Activated CD4-positive, alpha-beta T cell treated with anti-CD3 and anti-CD28 coated beads for 48 hours (primary cell): Measurements from ENCODE around the gene TLX2.
"Not testable (repeated sequence)": the region's sequence is repeated elsewhere in the genome, so short reads cannot be mapped to it uniquely, and the experiment has no call there.

ENCODE experiments used
- DNase-seq: peaks from one replicate; pipeline ENCODE4 v3.0.0-alpha.2; 2020

Gene TLX2

DNA sequence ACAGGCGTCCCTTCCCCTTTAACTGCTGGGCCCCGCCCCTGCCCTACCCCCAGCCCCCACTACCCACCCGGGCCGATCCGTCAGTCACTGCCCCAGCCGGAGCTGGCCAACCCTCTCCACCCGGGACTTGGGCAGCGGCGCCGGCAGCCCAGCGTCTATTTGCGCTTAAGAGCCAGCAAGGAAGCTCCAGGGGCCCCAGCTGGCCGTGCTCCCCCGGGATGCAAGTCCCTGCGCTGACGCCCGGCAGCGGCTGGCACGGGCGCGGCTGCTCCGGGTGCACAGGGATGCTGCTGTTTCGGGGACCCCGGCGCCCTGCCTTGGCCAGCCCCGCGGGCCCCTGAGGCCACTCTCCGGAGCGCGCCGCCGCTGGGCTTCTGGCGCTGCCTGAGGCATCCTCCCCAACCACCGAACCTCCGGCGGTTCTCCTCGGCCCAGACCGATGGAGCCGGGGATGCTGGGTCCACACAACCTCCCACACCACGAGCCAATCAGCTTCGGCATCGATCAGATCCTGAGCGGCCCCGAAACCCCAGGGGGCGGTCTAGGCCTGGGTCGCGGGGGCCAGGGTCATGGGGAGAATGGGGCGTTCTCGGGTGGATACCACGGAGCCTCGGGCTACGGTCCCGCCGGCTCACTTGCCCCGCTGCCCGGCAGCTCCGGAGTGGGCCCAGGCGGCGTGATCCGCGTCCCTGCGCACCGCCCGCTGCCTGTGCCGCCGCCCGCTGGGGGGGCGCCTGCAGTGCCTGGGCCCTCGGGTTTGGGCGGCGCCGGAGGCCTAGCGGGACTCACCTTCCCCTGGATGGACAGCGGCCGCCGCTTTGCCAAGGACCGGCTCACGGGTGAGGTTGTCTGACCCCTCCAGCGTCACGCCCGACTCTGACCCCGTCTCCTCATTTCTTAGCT lies at the start of gene TLX2:
Gene TLX2 (plus strand): TSS at position 83 of the 903 bp plus-strand sequence. CDS start 357 bp downstream, at position 440.
- no peak for DNase-seq

DNA sequence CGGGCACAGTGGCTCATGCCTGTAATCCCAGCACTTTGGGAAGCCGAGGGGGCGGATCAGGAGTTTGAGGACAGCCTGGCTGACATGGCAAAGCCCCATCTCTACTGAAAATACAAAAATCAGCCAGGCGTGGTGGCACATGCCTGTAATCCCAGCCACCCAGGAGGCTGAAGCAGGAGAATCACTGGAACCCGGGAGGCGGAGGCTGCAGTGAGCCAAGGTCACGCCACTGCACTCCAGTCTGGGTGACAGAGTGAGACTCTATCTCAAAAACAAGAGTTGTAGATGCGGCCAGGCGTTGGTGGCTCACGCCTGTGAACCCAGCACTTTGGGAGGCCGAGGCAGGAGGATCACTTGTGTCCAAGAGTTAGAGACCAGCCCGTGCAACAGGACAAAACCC lies 43.5 kb upstream of the TLX2 start:
- not testable (repeated sequence) for DNase-seq

DNA sequence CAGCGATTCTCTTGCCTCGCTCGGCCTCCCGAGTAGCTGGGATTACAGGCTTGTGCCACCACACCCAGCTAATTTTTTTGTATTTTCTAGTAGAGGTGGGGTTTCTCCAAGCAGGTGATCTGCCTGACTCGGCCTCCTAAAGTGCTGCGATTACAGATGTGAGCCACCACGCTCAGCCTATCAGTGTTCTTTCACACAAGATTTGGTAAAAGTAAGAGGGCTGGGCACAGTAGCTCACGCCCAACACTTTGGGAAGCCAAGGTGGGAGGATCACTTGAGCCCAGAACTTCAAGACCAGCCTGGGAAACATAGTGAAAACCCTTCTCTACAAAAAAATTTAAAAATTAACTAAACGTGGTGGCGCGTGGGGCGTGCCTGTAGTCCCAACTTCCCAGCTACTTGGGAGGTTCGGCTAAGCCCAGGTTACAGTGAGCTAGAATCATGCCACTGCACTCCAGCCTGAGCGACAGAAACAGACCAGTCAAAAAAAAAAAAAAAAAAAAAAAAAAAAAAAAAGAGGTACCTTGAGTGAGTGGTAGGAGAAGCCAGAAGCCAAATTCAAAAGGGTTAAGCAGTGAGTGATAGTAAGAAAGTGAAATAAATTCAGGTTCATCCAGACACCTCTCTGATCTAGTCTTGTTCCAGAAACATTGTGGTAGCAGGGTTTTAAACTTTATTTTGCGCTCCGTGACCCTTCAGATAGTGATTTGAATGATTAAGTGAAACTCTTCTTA lies 42.8 kb upstream of the TLX2 start:
- DNase-seq, result no peak

DNA sequence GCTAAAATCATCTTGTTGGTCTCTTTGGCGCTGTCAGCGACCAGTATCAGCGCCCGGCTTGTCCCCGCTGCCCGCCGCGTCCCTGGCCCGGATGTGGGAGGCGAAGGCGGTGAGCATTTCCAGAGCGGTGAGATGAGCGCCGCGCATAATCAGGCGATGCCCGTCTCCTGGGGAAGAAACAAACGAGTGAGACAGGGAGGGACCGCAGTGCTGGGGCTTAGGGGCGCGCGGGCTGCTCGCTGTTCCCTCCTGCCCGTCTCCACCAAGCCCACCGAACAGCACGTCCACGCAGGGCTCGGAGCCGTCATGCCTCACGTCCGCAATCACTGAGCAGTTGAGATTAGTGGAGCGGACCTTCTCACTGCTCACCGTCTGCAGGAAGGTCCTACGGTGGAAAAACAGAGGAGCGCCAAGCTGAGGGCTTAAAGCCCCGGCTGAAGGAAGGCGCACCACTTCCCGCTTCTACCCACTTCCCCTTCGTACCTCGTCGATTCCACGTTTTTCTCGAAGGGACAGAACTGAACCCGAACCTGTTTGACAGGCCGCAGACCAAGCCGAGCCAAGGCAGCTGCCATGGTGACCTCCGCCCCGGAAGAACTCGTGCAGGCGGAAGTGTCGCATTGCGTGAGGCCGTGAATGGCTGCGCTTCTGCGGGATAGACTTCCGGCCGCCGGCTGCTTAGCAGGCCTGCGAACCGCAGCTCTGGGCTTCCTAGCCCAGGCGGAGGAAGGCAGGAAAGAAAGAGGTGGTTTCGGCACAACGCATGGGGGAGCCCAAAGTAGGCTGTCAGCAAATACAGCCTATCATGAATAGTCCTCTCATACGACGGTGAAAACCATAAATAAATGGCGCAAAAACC lies 41.9 kb upstream of the TLX2 start, which contains the start of gene MRPL53:
Gene MRPL53 (minus strand): TSS at position 595 of the 859 bp plus-strand sequence. CDS start 20 bp downstream, at position 575.
- DNase-seq, result peak; percentile 97

DNA sequence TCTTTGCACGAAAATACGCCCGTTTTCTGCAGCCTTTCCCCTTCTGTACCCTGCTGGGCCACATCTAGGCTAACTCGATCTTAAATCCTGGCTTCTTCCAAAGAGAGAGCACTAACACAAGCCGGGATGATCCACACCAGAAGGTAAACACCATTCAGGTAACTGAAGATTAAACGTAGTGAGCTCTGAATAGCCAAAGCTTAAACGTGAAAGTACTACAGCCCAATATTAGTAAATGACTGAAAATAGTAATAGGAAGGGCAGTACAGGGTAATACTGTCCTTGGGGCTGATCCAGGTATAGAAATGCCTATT lies 41.3 kb upstream of the TLX2 start:
- no peak for DNase-seq

DNA sequence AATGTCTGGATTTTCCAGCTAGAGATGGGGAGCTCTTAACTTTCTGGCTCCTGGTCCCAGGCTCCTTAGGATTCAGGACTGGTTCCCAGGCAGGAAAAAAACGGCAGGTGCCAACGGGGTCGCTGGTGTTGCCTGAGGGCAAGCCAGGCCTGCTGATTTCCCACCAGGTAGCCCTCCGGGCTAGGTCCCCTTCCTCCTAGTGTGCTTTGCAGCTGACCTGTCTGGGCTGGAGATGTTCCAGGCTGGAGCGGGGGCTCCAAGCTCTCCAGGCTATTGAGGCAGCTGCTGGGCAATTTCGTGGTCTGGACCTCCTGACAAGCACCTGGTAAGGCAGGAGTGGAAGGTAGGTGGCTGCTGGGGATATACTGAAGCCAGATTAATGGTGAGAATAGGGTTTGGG lies 39.8 kb upstream of the TLX2 start:
- no peak for DNase-seq

DNA sequence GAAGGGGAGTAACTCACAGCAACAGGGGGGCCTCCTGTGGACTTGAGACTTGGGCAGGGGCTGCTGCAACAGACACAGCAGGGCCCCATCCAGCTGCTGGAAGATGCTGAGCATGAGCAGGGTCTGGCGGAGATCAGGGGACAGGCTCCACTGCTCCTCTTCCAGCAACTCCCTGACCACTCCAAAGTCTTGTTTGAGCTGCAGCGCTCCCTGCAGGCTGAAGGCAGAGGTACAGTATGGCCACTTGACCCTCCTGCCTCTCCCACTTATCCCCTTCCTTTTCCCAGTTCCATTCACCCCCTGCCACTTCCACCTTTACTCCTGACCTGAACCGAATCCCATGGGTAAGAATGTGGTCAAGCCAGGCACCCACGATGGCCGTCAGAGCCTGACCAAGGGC lies 39.4 kb upstream of the TLX2 start:
- DNase-seq, result no peak

DNA sequence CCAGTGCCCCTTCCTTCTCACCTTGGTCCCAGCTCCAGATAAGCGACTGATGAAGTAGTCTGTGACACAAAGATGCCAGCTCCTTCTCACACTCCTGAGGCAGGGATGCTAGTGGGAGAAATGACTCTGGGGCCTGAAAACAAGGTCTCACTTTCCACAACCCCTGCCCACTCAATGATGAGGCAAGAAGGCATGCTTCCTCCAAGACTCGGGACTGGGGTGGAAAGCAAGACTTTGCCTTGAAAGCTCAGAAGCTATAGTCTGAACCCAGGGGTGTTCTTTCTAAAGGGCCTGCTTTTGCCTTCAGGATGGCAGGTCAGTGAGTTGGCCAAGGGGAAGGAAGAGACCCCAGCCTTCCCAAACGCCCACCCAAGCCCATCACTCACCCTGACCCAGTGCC lies 32.8 kb upstream of the TLX2 start:
- no peak for DNase-seq

DNA sequence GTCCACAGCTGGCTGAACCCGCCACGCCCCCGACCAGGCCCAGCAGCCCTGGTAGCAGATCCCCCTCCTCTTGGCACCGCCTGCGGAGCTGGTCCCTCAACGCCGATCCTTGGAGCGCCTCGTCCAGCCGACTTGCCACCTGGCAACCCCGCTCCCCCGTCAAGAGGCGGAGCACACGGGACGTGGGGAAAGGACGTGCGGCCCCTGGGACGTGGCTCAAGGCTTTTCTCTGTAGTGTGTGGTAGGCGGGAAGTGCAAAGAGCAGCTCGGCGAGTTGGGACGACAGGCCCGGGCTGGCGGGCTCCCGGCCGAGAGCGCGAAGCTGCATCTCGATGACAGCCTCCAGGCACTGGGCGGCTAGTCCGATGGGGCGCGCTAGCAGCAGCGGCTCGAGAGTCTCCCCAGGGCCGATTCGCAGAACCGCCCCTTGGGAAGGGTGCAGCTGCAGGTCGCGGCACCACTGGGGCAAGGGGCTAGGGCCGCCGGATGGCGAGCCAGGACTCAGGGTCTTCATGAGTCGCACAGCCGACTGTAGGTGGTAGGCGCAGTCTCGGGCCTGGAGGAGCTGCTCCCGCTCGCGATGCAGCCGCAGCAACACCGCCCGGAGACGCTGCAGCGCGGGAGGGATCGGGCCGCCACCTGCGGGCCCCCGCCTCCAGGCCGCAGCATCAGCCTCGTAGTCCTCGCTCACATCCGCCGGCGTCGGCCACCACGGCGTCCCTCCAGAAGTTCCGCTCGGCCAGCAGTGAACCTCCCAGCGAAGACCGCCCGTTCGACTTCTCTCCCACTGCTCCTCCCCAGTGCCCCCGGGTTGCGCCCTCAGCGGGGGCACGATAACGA lies 32.1 kb upstream of the TLX2 start:
- peak; percentile 70 for DNase-seq

DNA sequence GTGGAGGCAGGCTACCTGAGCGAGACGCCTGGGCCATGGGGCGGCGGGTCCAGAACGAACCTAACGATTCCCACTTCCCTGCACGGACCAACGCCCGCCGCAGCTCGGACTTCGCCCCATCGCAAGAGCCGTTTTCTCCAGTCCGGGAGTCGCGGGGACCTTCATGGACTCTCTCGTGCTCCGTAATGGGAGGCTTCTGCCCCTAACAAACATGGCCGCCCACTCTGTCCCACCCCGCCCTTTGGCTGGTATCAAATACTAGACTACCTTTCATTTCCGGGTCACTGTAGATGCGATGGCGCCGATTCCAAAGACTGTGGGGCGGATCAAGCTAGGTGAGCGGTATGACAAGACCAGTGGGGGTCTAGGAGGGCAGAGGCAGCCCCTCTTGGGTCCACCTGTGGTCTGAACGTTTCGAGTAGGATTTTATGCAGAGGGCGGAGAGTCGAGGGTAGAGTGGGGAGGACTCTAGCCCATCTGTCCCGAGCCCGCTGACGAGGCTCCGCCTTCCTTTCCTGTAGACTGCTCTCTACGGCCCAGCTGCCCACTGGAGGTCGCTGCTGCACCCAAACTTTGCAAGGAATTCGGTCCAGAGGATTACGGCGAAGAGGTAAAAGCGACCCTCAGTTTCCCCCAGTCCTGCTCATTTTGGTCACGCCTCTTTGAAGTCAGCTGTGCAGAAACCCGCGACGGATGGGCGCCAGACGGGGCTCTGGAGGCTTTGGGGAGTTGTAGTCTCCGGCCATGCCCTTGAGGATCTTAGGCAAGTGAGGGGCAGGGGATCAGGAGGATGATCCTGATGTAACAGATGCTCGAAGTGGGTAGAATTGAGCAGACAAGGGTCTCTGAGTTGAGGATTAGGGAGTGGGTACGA lies 31.2 kb upstream of the TLX2 start, which contains the start of the genes CCDC142 and TTC31:
Gene CCDC142 (minus strand): TSS at position 198 of the 874 bp plus-strand sequence. CDS start 161 bp downstream, at position 37.
Gene TTC31 (plus strand): TSS at position 281 of the 874 bp plus-strand sequence. CDS start 15 bp downstream, at position 296.
- DNase-seq, result peak; percentile 95

DNA sequence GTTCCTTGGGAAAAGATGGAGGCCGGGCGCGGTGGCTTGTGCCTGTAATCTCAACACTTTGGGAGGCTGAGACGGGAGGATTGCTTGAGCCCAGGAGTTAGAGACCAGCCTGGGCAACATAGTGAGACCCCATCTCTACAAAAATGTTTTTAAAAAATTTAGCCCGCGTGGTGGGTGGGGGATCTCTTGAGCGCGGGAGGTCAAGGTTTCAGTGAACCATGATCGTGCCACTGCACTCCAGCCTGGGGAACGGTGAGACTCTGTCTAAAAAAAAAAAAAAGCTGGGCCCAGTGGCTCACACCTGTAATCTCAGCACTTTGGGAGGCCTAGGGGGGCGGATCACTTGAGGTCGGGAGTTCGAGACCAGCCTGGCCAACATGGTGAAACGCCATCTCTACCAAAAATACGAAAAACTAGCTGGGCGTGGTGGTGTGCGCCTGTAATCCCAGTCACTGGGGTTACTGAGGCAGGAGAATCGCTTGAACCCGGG lies 30.5 kb upstream of the TLX2 start:
- DNase-seq, result not testable (repeated sequence)

DNA sequence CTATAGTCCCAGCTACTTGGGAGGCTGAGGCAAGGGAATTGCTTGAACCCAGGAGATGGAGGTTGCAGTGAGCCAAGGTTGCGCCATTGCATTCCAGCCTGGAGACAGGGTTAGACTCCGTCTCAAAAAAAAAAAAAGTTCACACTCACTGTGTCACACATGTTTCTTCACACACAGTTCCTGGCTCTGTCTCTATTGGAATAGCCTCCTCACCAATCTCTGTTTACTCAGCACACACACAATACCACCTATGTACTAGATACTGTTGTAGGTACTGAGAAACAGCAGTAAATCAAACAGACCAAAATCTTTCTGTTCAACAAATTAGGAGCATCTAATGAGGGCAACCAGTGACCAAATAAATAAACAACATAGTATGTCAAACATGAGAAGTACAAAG lies 28.1 kb upstream of the TLX2 start:
- DNase-seq, result no peak

DNA sequence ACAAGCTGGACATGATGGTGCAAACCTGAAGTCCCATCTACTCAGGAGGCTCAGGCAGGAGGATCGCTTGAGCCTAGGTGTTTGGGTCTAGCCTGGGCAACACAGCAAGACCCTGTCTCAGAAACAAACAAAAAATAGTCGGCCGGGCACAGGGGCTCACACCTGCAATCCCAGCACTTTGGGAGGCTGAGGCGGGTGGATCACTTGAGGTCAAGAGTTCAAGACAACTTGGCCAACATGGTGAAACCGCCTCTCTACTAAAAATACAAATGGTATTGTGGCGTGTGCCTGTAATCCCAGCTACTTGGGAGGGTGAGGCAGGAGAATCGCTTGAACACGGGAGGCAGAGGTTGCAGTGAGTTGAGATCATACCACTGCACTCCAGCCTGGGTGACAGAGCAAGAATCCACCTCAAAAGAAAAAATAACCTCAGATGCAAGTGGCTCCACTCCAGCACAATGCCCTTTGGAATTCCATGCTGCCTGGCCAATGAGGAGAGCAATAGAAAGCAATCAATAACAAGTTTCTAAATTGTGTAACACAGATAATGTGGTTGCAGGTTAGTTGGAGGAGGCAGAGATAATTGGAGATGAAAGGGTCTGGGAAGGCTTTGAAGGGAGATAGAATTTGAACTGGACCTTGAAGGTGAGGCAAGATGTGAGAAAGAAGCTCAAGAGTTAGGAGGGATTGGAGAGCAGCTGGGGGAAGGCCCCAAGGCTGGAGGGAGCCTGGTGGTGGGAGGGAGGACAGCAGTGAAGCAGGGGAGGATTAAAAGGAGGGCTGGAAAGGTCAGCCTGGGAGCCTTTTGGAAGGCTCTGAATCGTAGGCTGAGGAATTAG lies 25.4 kb upstream of the TLX2 start:
- no peak for DNase-seq

DNA sequence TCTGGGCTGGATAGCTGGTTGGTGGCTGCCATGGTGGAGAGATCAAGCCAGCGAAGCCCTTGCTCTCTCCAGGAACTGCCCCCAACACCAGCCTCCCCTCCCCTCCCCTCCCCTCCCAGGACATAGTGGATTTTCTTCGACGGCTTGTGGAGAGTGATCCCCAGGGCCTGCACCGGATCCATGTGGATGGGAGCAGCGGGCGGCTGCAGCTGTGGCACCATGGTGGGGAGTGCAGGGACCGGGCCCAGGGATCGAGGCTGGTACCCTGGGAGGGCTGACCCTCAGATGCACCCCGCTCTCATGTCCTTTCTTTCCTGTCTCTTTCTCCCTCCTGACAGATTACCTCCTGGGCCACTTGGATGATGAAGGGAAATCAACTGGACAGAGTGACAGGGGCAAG lies 24.3 kb upstream of the TLX2 start:
- DNase-seq, result no peak

DNA sequence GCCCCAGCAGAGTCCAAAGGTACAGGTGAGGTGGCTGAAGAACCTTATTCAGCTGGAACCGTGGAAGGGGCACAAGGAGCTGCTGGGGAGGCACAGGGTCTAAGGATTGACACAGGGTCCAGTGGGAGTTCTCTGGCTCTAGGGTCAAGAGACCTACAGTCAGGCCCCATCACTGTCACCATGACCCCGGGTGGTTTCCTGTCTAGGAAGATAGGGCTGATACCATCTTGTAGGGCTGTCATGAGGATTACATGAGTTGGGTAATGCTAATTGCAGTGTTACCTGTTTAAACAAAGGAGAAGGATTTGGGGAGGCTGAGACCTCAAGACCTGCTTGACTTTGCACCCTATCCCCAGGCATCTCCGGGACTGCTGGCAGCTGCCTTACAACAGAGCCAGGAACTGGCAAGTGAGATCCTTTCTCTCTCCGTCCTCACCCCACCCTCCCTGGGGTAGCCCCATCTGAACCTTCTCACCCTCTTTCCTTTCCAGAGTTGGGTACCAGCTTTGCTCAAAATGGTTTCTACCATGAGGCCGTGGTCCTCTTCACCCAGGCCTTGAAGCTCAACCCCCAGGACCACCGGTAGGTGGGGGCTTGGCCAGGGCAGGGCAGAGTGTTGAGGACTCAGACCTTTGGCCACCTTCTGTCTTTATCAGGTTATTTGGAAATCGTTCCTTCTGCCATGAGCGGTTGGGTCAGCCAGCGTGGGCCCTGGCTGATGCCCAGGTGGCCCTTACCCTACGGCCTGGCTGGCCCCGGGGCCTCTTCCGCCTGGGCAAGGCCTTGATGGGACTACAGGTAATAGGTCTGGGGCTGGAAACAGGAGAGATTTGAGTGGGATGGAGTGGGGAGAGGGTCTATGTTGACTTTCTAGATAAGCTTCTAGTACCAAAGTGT lies 22.4 kb upstream of the TLX2 start:
- DNase-seq, result no peak

DNA sequence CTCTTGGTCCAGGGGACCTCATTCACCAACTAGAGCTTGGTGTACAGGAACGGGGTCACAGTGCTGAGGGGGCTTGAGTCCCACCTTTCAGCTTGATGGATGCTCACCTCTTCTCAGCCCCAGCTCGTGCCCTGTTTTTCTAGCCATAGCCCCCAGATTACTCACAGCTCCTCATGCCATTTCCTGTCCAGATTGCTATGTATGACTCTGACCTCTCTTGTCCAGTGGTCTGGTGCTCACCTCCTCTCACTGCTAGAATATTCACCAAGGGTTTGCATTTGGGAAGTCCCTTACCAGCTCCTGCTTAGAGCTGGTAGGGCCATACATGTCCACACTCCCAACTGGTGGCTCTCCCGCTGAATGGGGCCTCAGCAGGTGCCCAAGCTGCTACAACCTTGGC lies 20.7 kb upstream of the TLX2 start:
- DNase-seq, result no peak

DNA sequence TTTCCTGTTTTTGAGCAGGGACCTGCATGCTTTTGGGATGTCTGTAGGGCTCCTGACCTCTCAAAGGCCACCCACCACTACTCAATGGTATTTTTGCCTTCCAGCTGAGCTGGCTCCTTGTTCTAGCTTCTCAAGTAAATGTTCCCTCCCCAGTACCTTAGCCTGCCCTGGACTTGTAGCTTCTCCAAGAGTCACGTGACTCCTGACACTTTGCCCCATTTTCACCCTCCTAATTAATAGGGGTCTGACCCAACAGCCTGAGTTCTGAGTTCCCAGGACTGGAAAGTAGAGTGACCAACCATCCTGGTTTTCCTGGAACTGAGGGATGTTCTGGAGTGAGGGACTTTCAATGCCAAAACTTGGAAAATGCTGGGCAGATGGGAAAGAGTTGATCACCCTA lies 18.8 kb upstream of the TLX2 start:
- DNase-seq, result no peak

DNA sequence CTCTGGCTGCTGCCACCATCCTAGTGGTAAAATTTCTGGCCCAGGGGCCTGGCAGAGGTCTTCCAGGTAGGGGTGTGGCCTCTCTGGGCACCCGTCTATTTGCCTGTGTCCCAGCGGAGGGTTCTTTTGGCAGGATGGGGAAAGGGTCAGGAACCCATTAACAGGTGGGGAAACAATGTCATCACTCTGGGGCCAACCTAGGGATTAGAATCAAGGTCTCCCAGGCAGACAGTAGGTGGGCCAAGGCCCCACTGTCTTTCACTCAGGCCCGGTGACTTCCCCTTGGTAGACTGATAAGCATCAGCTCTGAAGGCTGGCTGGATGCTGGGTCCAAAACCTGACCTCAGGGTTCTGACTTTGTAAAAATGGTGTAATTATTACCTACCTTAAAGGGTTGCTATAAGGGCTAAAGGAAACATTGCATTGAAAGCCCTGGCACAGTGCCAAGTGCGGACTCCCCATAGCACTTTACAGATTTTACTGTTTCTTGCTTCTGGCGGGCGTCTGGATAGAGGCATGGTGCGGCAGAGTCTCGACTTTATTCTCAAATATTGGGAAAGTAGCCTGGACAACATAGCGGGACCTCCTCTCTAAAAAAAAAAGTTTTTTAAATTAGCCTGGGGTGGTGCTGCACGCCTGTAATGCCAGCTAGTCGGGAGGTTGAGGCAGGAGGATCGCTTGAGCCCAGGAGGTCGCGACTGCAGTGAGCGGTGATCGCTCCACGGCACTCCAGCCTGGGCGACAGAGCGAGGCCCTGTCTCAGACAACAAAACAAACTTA lies 17.1 kb upstream of the TLX2 start:
- DNase-seq, result no peak
